HL-60/S4 (cell line): ENCODE data around the gene ARHGEF4.

Experiments
- in situ Hi-C: fragments of 300-500 bp; cut with MboI; formaldehyde crosslinking; loops from 2 replicates; pipeline ENCODE4 v1.14.3; 2022; ENCODE audit warnings: low sequenced_read_pairs

The ARHGEF4 gene

GRCh38 chr2:130913891-130914290 lies 77.2 kb downstream of the ARHGEF4 start:
- in situ Hi-C loops, result no loop called here

GRCh38 chr2:130915149-130915548 lies 78.4 kb downstream of the ARHGEF4 start:
- in situ Hi-C loops, result no loop called here

GRCh38 chr2:130915595-130916437 lies 79.1 kb downstream of the ARHGEF4 start:
- in situ Hi-C loops, result no loop called here

- in situ Hi-C loops, result no loop called here
Observed at GRCh38 chr2:130916438-130916705, 79.7 kb downstream of the ARHGEF4 start.

GRCh38 chr2:130917006-130917688 lies 80.4 kb downstream of the ARHGEF4 start:
- in situ Hi-C loops, result no loop called here

- in situ Hi-C loops, result no loop called here
Observed at GRCh38 chr2:130918393-130918792, 81.7 kb downstream of the ARHGEF4 start.

GRCh38 chr2:130920415-130921163 lies 83.9 kb downstream of the ARHGEF4 start:
- in situ Hi-C loops, result no loop called here

- in situ Hi-C loops, result no loop called here
Observed at GRCh38 chr2:130921164-130921476, 84.4 kb downstream of the ARHGEF4 start.

- in situ Hi-C loops, result no loop called here
Observed at GRCh38 chr2:130922417-130922816, 85.7 kb downstream of the ARHGEF4 start.

GRCh38 chr2:130928385-130928784 lies 91.7 kb downstream of the ARHGEF4 start:
- in situ Hi-C loops, result no loop called here

GRCh38 chr2:130930740-130931659 lies 94.3 kb downstream of the ARHGEF4 start:
- in situ Hi-C loops, result no loop called here

GRCh38 chr2:130933501-130933900 lies 96.8 kb downstream of the ARHGEF4 start:
- in situ Hi-C loops, result no loop called here

GRCh38 chr2:130936451-130936850 lies 99.7 kb downstream of the ARHGEF4 start:
- in situ Hi-C loops, result no loop called here

- in situ Hi-C loops, result no loop called here
Observed at GRCh38 chr2:130947967-130948366, 111.3 kb downstream of the ARHGEF4 start.

- in situ Hi-C loops, result no loop called here
Observed at GRCh38 chr2:130949954-130950353, 113.2 kb downstream of the ARHGEF4 start.

- in situ Hi-C loops, result no loop called here
Observed at GRCh38 chr2:130951018-130951417, 114.3 kb downstream of the ARHGEF4 start.

GRCh38 chr2:130954873-130955272 lies 118.2 kb downstream of the ARHGEF4 start:
- in situ Hi-C loops, result no loop called here

GRCh38 chr2:130957915-130958314 lies 121.2 kb downstream of the ARHGEF4 start:
- in situ Hi-C loops, result no loop called here

- in situ Hi-C loops, result no loop called here
Observed at GRCh38 chr2:130963196-130963848, 126.6 kb downstream of the ARHGEF4 start.
